Renal cortex interstitium (tissue), 15 donors: ENCODE results near the gene PSMD6. TPM values are rescaled to one million over a fixed set of nuclear protein-coding genes. Genes with fewer than 3 reads are reported as not detected.
A peak's percentile ranks its signal among the peaks of the same experiment; 100 is the strongest.

ENCODE experiments used
- DNase-seq, 11 donors: peaks; one replicate each; pipeline ENCODE4 v3.0.0-alpha.2; 2013; ENCODE audit warnings: low read depth in 9 of 11, low spot score in 4 of 11; ENCODE audit errors: extremely low read depth in 1 of 11
- long read RNA-seq, 16 experiments: transcript quantifications; one replicate each; lab custom pipeline, GENCODE V29; 2026
- polyA plus RNA-seq, 3 donors: library from polyadenylated mRNA; unstranded; fragments of 120-200 nt; gene quantifications; one replicate each; pipeline ENCODE4 v1.2.1, GENCODE V29; 2013; ENCODE audit not compliant: insufficient read length in 3 of 3

PSMD6 gene
- 100 to 1,000 TPM; 107 to 139 (median 111) TPM for polyA plus RNA-seq
- long read RNA-seq, donor 1, full-length matches to known transcripts, result 46 of 46 reads
- long read RNA-seq, donor 1, partial matches to known transcripts, result 0 of 46 reads
- long read RNA-seq, donor 1, other reads (novel, unspliced or antisense), result 0 of 46 reads
- long read RNA-seq, donor 2, full-length matches to known transcripts, result 33 of 33 reads
- long read RNA-seq, donor 2, partial matches to known transcripts, result 0 of 33 reads
- long read RNA-seq, donor 2, other reads (novel, unspliced or antisense), result 0 of 33 reads
- long read RNA-seq, donor 3, full-length matches to known transcripts, result 63 of 76 reads
- long read RNA-seq, donor 3, partial matches to known transcripts, result 13 of 76 reads
- long read RNA-seq, donor 3, other reads (novel, unspliced or antisense), result 0 of 76 reads
- long read RNA-seq, donor 4, transcript PSMD6-201 (8 exons, 1,430 nt), result major isoform, 25 of 31 reads
- long read RNA-seq, donor 4, partial matches to known transcripts, result 0 of 31 reads
- long read RNA-seq, donor 4, other reads (novel, unspliced or antisense), result 0 of 31 reads
- long read RNA-seq, donor 5, result 0 reads
- long read RNA-seq, donor 6, full-length matches to known transcripts, result 61 of 61 reads
- long read RNA-seq, donor 6, partial matches to known transcripts, result 0 of 61 reads
- long read RNA-seq, donor 6, other reads (novel, unspliced or antisense), result 0 of 61 reads
- long read RNA-seq, donor 7, full-length matches to known transcripts, result 75 of 81 reads
- long read RNA-seq, donor 7, partial matches to known transcripts, result 6 of 81 reads
- long read RNA-seq, donor 7, other reads (novel, unspliced or antisense), result 0 of 81 reads
- long read RNA-seq, donor 8, full-length matches to known transcripts, result 113 of 129 reads
- long read RNA-seq, donor 8, partial matches to known transcripts, result 16 of 129 reads
- long read RNA-seq, donor 8, other reads (novel, unspliced or antisense), result 0 of 129 reads
- long read RNA-seq, donor 9, full-length matches to known transcripts, result 48 of 48 reads
- long read RNA-seq, donor 9, partial matches to known transcripts, result 0 of 48 reads
- long read RNA-seq, donor 9, other reads (novel, unspliced or antisense), result 0 of 48 reads
- long read RNA-seq, donor 10, full-length matches to known transcripts, result 56 of 56 reads
- long read RNA-seq, donor 10, partial matches to known transcripts, result 0 of 56 reads
- long read RNA-seq, donor 10, other reads (novel, unspliced or antisense), result 0 of 56 reads
- long read RNA-seq, donor 11, full-length matches to known transcripts, result 33 of 33 reads
- long read RNA-seq, donor 11, partial matches to known transcripts, result 0 of 33 reads
- long read RNA-seq, donor 11, other reads (novel, unspliced or antisense), result 0 of 33 reads
- long read RNA-seq, donor 12, full-length matches to known transcripts, result 22 of 22 reads
- long read RNA-seq, donor 12, partial matches to known transcripts, result 0 of 22 reads
- long read RNA-seq, donor 12, other reads (novel, unspliced or antisense), result 0 of 22 reads
- long read RNA-seq, donor 13, full-length matches to known transcripts, result 93 of 103 reads
- long read RNA-seq, donor 13, partial matches to known transcripts, result 10 of 103 reads
- long read RNA-seq, donor 13, other reads (novel, unspliced or antisense), result 0 of 103 reads
- long read RNA-seq, donor 14, full-length matches to known transcripts, result 55 of 55 reads
- long read RNA-seq, donor 14, partial matches to known transcripts, result 0 of 55 reads
- long read RNA-seq, donor 14, other reads (novel, unspliced or antisense), result 0 of 55 reads
- long read RNA-seq, donor 15, full-length matches to known transcripts, result 20 of 20 reads
- long read RNA-seq, donor 15, partial matches to known transcripts, result 0 of 20 reads
- long read RNA-seq, donor 15, other reads (novel, unspliced or antisense), result 0 of 20 reads
- long read RNA-seq, donor 16, full-length matches to known transcripts, result 99 of 105 reads
- long read RNA-seq, donor 16, partial matches to known transcripts, result 0 of 105 reads
- long read RNA-seq, donor 16, other reads (novel, unspliced or antisense), result 6 of 105 reads

DNA sequence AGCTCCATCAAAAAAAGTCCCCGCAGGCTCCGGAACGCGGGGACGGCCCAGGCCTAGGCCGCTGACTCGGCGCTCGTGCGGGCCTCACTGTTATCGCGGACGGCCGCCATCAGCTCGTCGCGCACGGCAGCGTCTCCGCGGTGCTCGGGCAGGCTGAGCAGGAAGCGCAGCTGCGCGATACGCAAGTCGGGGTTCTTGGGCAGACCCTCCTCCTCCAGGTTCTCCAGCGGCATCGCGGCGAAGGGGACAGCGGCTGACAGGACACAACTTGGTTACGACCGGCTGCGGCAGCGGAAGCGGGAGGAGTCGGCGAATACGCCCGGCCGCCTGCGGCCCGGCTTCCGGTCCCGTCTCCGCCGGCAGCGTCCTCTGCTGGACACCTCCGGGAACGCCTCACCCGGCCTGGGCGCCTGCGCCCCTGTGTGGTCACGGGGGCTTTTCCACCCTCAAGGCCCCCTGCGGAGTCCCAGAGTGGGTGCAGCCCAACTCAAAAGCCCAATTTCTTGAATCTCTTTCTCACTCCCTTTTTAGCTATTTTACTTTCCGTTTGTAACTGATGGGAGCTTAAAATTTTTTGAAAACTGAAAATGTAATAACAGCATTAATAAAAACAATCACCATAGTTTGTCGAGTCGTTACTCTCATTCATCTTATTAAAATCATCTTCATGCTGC, at the start of gene PSMD6:
TSS of gene PSMD6 (minus strand) at position 308 of the 674 bp plus-strand sequence. CDS start at position 233, 75 bp downstream.
- peak; percentile 74 to 85 (median 77) for DNase-seq

DNA sequence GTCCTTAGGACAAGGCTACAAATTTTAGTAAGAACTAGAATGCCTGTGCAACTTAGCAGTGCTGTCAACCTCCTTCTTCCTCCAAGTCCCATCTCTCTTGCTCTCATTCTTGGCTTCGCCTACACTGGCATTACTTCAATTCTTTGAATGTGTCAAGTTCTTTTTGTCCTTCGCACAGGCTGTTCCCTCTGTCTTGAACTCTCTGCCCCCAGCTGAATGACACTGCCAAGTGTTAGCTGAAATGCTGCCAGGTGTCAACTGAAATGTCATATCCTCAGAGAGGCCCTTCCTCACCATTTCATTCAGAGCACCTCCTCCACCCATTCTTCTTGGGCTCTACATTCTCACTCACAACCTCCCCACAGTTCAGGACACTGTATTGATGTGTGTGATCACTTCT, 48.8 kb upstream of the PSMD6 start:
- no peak for DNase-seq

GRCh38 chr3:64070704-64071103, 47.4 kb upstream of the PSMD6 start:
- DNase-seq, result no peak

DNA sequence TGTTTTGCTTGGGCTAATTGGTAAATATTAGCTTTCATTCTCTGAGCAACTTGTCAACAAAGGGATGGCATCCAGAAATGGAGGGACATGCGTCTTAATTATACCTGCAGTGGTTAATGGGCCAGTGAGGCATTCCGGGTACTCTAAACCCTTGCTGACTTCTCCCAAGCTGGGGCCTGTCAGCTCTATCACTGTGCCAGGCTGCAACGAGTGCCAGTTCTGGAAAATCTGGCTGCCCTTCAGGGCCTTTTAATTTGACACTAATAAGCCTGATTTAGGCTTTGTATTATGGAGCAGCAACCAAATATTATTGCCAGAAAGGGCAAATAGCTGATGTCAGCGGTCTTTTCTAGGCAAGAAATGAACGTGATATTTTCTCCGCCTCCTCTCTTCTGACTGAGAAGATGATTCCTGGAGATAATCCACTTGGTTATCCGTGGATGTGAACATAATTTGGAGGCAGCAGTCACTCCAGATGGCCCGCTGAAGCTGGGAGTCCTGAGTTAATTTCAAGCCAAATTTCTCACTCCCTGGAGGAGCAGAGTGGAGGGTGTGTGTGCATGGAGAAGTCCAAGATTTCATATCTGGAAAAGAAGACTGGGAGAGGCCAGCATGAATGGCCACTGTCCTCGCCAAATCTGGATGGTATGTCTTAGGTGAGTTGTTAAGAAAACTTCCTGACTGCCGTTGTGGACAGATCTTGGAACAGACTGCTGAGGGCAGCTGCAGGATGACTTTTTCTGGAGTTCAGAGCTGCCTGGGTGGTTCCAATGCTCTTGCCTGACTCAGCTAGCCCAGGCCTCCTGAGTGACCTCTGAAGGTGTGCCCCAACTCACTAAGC, 44.4 kb upstream of the PSMD6 start:
- no peak for DNase-seq

DNA sequence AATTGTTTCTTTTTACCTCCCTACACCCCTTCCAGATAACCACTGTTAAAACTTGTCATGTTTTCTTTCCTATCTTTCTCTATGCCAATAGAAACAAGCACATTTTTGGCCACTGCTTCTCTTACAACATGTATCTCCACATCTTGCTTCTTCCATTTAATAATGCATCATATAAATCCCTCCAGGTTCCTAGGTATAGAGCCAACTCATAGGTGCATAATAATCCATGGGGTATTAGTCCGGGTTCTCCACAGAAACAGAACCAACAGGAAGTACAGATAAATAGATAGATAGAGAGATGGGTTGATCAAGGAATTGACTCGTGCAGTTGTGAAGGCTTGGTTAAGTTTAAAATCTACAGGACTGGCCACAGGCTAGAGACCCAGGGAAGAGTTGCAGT, 41.5 kb upstream of the PSMD6 start:
- no peak for DNase-seq

DNA sequence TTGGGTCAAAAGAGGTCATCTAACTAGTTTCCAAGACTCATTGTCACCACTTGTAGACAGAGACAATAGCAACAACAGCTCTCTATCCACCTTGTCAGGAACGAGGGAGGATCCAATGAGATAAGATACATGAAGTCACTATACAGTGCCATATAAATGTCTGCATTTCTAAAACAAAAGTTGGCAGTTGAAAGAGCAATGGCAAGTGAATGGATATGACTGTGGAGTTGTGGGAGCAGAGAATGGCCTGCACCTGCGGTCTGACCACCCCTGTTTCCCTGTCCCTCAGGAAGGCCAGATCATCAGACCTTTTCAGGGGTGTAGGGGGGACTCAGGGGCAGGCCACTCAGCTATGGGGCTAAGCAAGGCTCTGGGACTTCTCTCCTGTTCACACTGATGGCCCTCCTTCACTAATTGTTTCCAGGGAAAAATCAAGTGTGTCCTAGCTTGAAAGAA, 40.7 kb upstream of the PSMD6 start:
- DNase-seq, result no peak

GRCh38 chr3:64063207-64063982, 40.1 kb upstream of the PSMD6 start:
- DNase-seq, result no peak

- no peak for DNase-seq
Measured at GRCh38 chr3:64061628-64062027, 38.3 kb upstream of the PSMD6 start.

DNA sequence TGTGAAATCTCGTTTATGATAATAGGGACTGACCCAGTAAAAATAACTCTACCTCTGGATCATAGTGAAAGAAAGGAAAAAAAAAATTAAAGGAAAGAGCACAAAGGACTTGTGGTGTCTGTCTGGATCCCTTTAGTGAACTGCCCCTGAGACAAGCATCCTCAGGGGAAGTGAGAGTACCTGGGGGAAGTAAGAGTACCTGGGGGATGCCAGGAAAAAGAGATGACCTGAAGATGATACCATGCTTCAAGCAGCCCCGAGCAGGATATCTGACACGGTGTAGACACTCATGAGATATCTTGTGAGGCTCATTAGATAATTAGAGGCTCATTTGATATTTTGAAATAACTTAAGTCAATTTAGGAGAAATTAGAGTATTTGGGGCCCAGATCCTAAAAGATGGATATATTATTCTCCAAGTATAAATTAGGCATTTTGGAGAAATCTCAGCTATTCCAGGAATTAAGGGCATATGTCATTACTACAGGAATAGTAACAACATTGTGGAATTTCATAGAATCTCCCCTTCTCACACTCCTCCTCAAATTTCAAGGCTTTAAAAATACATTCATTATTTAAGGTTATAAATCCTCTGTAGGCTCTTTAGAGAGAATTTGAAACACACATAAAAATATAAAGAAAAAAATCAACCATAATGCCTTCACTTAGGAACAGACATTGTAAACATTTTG, 36.3 kb upstream of the PSMD6 start:
- DNase-seq, result peak in 1 of 11 donors; percentile 25

DNA sequence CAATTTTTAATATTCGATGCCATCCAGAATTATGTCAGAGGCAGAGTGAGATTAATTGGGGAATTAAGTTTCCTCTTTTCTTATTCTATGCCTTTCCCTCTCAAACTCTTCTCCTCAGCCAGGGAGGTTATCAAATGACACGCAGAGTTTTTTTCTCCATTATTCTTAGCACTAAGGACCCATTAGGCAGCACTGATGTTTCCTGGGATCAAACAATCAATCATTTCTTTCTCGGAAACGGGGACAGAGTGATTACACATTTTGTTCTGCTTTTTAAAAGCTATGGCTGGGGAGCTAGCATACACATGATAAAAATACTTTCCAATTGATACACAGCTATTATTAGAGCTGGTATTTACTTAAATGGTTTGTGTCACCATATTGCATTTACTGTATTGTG, 35.3 kb upstream of the PSMD6 start:
- DNase-seq, result no peak

- no peak for DNase-seq
Measured at GRCh38 chr3:64057231-64057630, 33.9 kb upstream of the PSMD6 start.

DNA sequence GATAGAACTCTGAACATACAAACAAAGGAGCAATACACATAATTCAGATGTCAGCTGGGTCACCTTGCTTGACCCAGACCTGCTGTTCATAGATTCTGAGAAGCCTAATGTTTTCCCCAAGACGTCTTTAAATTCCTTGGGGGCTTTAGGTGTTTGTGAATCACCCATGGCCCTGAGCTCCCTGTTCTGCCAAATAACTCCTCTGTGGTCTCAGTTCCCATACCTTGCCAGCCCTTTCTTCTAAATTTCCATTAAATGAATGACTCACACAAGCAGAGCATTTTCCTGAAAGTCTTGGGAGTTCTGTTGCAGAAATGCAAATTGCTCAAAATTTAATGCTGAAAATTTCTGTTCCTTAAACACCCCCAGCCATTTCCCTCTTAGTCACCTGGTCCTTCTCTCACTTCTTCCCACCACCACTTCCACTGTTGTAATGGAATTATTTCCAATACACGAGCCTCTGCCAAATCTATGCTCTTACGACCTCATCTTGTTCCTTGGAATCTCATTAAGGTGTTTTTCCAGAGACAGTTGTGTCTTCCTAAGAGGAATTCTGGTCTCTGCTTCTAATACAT, 33.4 kb upstream of the PSMD6 start:
- DNase-seq, result no peak

- no peak for DNase-seq
Measured at GRCh38 chr3:64055076-64055475, 31.8 kb upstream of the PSMD6 start.

DNA sequence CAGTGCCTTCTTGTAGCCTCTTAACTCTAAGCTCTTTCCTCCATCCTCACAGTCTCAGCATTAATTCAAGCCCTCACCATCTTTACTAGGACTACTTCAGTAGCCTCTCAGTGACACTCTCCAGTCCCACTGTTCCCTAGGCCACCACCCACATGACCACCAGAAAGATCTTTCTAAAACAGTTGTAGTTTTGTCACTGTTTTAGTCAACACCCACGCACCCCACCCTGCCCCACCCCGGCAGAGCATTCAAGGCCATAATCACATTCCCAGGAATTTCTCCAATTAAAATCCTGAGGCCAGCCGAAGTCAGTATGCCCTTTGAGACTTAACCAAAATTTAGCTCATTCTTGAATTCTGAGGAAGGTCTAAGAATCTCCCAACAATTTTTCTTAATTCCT, 31.2 kb upstream of the PSMD6 start:
- DNase-seq, result no peak

GRCh38 chr3:64053581-64053980, 30.3 kb upstream of the PSMD6 start:
- no peak for DNase-seq
